Measurements from ENCODE around the gene EYS.
"Not testable (repeated sequence)": the region's sequence is repeated elsewhere in the genome, so short reads cannot be mapped to it uniquely, and the experiment has no call there.

EYS gene

GRCh38 chr6:63773200-63773599, 1933.8 kb downstream of the EYS start:
- no peak for DNase-seq (ENCODE audit: low read depth, low spot score)
- in situ Hi-C loops (cut with HindIII; ENCODE audit: low sequenced_read_pairs): no loop called here
- H3K4me3 ChIP-seq (ENCODE audit: low read depth, low read length): no peak overlapping the region

GRCh38 chr6:63765828-63766227, 1941.2 kb downstream of the EYS start:
- TF ChIP-seq, protein P1, sequence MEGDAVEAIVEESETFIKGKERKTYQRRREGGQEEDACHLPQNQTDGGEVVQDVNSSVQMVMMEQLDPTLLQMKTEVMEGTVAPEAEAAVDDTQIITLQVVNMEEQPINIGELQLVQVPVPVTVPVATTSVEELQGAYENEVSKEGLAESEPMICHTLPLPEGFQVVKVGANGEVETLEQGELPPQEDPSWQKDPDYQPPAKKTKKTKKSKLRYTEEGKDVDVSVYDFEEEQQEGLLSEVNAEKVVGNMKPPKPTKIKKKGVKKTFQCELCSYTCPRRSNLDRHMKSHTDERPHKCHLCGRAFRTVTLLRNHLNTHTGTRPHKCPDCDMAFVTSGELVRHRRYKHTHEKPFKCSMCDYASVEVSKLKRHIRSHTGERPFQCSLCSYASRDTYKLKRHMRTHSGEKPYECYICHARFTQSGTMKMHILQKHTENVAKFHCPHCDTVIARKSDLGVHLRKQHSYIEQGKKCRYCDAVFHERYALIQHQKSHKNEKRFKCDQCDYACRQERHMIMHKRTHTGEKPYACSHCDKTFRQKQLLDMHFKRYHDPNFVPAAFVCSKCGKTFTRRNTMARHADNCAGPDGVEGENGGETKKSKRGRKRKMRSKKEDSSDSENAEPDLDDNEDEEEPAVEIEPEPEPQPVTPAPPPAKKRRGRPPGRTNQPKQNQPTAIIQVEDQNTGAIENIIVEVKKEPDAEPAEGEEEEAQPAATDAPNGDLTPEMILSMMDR (IDR thresholded peaks at IDR 0.05; ENCODE audit: low read depth, low read length): no peak
- in situ Hi-C loops (cut with HindIII; ENCODE audit: low sequenced_read_pairs): no loop called here
- no peak for DNase-seq (ENCODE audit: low read depth, low spot score)
- H3K4me3 ChIP-seq (ENCODE audit: low read depth, low read length): no peak overlapping the region

More at GRCh38 chr6:63773200-63773599, 1933.8 kb downstream of the EYS start:
- TF ChIP-seq, protein P1 (IDR thresholded peaks at IDR 0.05; ENCODE audit: low read depth, low read length): no peak

DNA sequence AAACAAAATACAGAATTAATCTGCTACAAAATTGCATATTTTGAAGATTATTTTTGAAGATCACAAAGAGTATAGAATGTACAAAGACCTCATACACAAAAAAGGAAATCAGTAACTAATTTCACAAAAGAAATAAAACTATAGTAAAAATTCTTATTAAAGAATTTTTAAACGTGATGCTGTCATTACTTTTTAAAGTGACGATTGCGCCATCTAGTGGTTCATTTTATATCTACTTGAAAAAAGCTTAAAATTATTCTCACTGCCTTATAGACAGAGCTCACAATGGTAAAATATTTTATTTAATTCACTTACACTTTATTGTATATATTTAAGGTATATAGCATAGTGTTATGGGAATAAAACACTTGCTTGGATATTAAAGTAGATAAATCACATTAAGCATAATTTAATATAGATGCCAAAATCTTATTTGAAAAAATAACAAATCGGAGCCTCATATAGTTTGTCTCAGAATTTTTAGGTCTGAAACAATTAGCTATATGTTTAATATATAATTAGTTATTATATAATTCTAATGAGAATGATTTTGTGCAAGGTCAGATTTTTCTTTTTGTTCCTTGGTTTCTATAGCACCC, 1942.6 kb downstream of the EYS start:
- TF ChIP-seq, protein P1 (IDR thresholded peaks at IDR 0.05; ENCODE audit: low read depth, low read length): peak; percentile 16

DNA sequence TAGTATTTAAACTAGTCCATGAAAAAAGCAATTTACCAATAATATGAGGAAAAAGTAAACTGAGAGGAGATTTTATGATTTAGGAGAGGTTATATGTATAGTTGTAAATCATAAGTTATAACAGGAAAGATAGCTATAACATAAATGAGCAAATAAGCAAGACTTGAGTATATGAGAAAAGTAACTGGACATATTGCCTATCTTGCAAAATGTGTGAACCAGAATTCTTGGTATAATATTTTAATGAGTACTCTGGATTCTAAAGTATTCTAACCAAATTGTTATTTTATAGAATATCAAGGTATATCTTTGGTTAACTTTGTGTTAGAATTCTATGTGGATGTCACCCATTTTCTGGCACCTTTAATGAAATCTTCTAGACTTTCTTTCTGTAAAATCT, 1946.8 kb downstream of the EYS start:
- H3K4me3 ChIP-seq (ENCODE audit: low read depth, low read length): no peak overlapping the region
- in situ Hi-C loops (cut with HindIII; ENCODE audit: low sequenced_read_pairs): no loop called here
- TF ChIP-seq, protein P1 (IDR thresholded peaks at IDR 0.05; ENCODE audit: low read depth, low read length): no peak
- DNase-seq (ENCODE audit: low read depth, low spot score): no peak

More for the DNA sequence above, 1942.6 kb downstream of the EYS start:
- DNase-seq (ENCODE audit: low read depth, low spot score): peak; percentile 66
- in situ Hi-C loops (cut with HindIII; ENCODE audit: low sequenced_read_pairs): no loop called here
- no peak overlapping the region for H3K4me3 ChIP-seq (ENCODE audit: low read depth, low read length)

- TF ChIP-seq, protein P1 (IDR thresholded peaks at IDR 0.05; ENCODE audit: low read depth, low read length): no peak
- no peak overlapping the region for H3K4me3 ChIP-seq (ENCODE audit: low read depth, low read length)
- in situ Hi-C loops (cut with HindIII; ENCODE audit: low sequenced_read_pairs): no loop called here
- DNase-seq (ENCODE audit: low read depth, low spot score): no peak
Measured at GRCh38 chr6:63759605-63760105, 1947.4 kb downstream of the EYS start.

- H3K4me3 ChIP-seq (ENCODE audit: low read depth, low read length): no peak overlapping the region
- no peak for DNase-seq (ENCODE audit: low read depth, low spot score)
- in situ Hi-C loops (cut with HindIII; ENCODE audit: low sequenced_read_pairs): no loop called here
- TF ChIP-seq, protein P1 (IDR thresholded peaks at IDR 0.05; ENCODE audit: low read depth, low read length): no peak
Measured at GRCh38 chr6:63757826-63758225, 1949.2 kb downstream of the EYS start.

DNA sequence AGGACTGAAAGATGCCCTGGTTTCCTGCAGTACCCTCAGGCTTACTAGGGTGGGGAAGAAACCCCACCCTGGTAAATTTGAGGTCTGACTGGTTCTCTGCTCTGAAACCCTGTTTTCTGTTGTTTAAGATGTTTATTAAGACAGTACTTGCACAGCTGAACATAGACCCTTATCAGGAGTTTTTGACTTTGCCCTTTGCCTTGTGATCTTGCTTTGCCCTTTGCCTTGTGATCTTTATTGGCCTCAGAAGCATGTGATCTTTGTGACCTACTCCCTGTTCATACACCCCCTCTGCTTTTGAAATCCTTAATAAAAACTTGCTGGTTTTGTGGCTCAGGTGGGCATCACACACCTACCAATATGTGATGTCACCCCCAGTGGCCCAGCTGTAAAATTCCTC, 1949.8 kb downstream of the EYS start:
- H3K4me3 ChIP-seq (ENCODE audit: low read depth, low read length); DNase-seq (ENCODE audit: low read depth, low spot score); in situ Hi-C loops (cut with HindIII; ENCODE audit: low sequenced_read_pairs): not testable (repeated sequence)
